ENCODE results near the gene TUFM.

DNA sequence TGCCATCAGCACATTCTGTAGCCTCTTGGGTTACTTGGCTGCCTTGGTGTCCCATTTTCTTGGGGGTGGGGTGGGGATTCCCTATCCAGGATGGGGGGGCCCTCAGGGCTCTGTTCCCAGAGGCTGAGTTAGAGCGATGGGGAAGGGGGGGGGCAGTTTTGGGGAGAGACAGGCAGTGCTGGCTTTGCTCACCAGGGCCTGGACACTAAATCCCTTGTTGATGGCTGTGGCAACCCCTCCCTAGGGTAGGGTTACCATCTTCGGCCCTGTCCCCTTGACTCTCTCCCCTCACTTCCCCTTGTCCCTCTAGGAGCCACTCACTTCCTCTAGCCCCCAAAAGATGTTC lies 31.5 kb upstream of the TUFM start:
- TF ChIP-seq OSR1 (CRISPR knock-in tag; IDR thresholded peaks at IDR 0.05) = no peak
- TF ChIP-seq, protein P1, sequence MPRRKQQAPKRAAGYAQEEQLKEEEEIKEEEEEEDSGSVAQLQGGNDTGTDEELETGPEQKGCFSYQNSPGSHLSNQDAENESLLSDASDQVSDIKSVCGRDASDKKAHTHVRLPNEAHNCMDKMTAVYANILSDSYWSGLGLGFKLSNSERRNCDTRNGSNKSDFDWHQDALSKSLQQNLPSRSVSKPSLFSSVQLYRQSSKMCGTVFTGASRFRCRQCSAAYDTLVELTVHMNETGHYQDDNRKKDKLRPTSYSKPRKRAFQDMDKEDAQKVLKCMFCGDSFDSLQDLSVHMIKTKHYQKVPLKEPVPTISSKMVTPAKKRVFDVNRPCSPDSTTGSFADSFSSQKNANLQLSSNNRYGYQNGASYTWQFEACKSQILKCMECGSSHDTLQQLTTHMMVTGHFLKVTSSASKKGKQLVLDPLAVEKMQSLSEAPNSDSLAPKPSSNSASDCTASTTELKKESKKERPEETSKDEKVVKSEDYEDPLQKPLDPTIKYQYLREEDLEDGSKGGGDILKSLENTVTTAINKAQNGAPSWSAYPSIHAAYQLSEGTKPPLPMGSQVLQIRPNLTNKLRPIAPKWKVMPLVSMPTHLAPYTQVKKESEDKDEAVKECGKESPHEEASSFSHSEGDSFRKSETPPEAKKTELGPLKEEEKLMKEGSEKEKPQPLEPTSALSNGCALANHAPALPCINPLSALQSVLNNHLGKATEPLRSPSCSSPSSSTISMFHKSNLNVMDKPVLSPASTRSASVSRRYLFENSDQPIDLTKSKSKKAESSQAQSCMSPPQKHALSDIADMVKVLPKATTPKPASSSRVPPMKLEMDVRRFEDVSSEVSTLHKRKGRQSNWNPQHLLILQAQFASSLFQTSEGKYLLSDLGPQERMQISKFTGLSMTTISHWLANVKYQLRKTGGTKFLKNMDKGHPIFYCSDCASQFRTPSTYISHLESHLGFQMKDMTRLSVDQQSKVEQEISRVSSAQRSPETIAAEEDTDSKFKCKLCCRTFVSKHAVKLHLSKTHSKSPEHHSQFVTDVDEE (CRISPR knock-in tag; IDR thresholded peaks at IDR 0.05) = no peak
- TF ChIP-seq, protein P2, sequence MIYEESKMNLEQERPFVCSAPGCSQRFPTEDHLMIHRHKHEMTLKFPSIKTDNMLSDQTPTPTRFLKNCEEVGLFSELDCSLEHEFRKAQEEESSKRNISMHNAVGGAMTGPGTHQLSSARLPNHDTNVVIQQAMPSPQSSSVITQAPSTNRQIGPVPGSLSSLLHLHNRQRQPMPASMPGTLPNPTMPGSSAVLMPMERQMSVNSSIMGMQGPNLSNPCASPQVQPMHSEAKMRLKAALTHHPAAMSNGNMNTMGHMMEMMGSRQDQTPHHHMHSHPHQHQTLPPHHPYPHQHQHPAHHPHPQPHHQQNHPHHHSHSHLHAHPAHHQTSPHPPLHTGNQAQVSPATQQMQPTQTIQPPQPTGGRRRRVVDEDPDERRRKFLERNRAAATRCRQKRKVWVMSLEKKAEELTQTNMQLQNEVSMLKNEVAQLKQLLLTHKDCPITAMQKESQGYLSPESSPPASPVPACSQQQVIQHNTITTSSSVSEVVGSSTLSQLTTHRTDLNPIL (CRISPR knock-in tag; IDR thresholded peaks at IDR 0.05; ENCODE audit: low read depth) = no peak
- no peak for TF ChIP-seq ZFP3 (CRISPR knock-in tag; IDR thresholded peaks at IDR 0.05)
- no peak for TF ChIP-seq ZFP30 (CRISPR knock-in tag; IDR thresholded peaks at IDR 0.05)
- no peak for TF ChIP-seq ARNTL (CRISPR knock-in tag; IDR thresholded peaks at IDR 0.05; ENCODE audit: borderline replicate concordance, low read depth)
- TF ChIP-seq ZNF70 (CRISPR knock-in tag; IDR thresholded peaks at IDR 0.05) = no peak
- TF ChIP-seq, protein P3, sequence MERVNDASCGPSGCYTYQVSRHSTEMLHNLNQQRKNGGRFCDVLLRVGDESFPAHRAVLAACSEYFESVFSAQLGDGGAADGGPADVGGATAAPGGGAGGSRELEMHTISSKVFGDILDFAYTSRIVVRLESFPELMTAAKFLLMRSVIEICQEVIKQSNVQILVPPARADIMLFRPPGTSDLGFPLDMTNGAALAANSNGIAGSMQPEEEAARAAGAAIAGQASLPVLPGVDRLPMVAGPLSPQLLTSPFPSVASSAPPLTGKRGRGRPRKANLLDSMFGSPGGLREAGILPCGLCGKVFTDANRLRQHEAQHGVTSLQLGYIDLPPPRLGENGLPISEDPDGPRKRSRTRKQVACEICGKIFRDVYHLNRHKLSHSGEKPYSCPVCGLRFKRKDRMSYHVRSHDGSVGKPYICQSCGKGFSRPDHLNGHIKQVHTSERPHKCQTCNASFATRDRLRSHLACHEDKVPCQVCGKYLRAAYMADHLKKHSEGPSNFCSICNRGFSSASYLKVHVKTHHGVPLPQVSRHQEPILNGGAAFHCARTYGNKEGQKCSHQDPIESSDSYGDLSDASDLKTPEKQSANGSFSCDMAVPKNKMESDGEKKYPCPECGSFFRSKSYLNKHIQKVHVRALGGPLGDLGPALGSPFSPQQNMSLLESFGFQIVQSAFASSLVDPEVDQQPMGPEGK (CRISPR knock-in tag; IDR thresholded peaks at IDR 0.05; ENCODE audit: borderline replicate concordance) = no peak
- TF ChIP-seq ZNF565 (CRISPR knock-in tag; conservative IDR thresholded peaks at IDR 0.05; ENCODE audit: low read depth) = no peak
- no peak for TF ChIP-seq ZNF8 (CRISPR knock-in tag; IDR thresholded peaks at IDR 0.05)
- no peak for TF ChIP-seq GLIS3 (CRISPR knock-in tag; IDR thresholded peaks at IDR 0.05)

Data from SK-N-SH treated with all-trans-retinoic acid at 6 μM for 48 hours (cell line).